Motor neuron (in vitro differentiated cells): Measurements from ENCODE around the gene TANGO2. TPM values are rescaled to one million over a fixed set of nuclear protein-coding genes. Genes with fewer than 3 reads are reported as not detected.

Experiments used
- ATAC-seq, 8 experiments: fragments of 200-7000 bp; cut with Tn5 transposase; replicated peaks in 6 of 8; 2 replicates each; pipeline ENCODE4 v1.8.0; 2021; ENCODE audit warnings: mild to moderate bottlenecking in 8 of 8, moderate library complexity in 8 of 8
- H3K27ac ChIP-seq, 2 donors: fragments of 250-450 bp; sonication (Bioruptor Pico); 2 replicates each; pipeline ENCODE4 v1.9.0; 2021; ENCODE audit warnings: antibody characterized with exemption in 2 of 2, mild to moderate bottlenecking in 2 of 2, moderate library complexity in 1 of 2
- H3K4me1 ChIP-seq, 2 donors: fragments of 250-450 bp; sonication (Bioruptor Pico); replicated peaks in 1 of 2; 2 replicates each; pipeline ENCODE4 v1.6.1; 2021; ENCODE audit warnings: antibody characterized with exemption in 2 of 2, mild to moderate bottlenecking in 2 of 2, moderate library complexity in 1 of 2
- H3K4me3 ChIP-seq, 5 donors: fragments of 250-450 bp; sonication (Bioruptor Pico); 2 replicates each; pipeline ENCODE4 v1.9.0; 2021; ENCODE audit warnings: antibody characterized with exemption in 5 of 5, mild to moderate bottlenecking in 5 of 5, moderate library complexity in 4 of 5
- WGBS, 10 experiments: fragments of 450-650 bp; shearing (Covaris generic); methylation state at CpG; one replicate each; pipeline ENCODE4 v1.0.0; 2022; 5-methylcytosine and 5-hydroxymethylcytosine counted together
- in situ Hi-C, 9 experiments: fragments of 400-800 bp; cut with MboI; loops; one replicate each; pipeline ENCODE4 v1.15.0; 2021; ENCODE audit warnings: low sequenced_read_pairs in 9 of 9, low pct_unique_long_range_greater_than_20kb in 2 of 9; ENCODE audit not compliant: unreplicated experiment in 9 of 9
- total RNA-seq, 8 experiments: library from RNA; unstranded; fragments of 300-600 nt; gene quantifications; 2 replicates each; pipeline versions ENCODE4 v1.2.3 to v1.2.4, GENCODE V29; 2022

Gene TANGO2
- total RNA-seq, 8 experiments from 2014 or later: 5.4 to 36.3 (median 14.5) TPM

- H3K27ac ChIP-seq: no peak overlapping the region
- ATAC-seq: peak; percentile 4 to 62 (median 51)
- H3K4me1 ChIP-seq: peaks cover 22 to 27% of the 10 kb centered on the region in 2 donors
- in situ Hi-C loops: loop anchor here in 1 of 9 experiments (10.0 kb wide), 1 partner anchor 59 kb away; no protein-coding TSS in a partner anchor
- 0% methylated on average over 1 to 3 of the region's 11 CpGs; no CpG with 5 or more reads in 7 of the 10 experiments for WGBS, 10 experiments
- H3K4me3 ChIP-seq: no peak overlapping the region
Measured at GRCh38 chr22:20013382-20013871, 7.5 kb upstream of the TANGO2 start.

DNA sequence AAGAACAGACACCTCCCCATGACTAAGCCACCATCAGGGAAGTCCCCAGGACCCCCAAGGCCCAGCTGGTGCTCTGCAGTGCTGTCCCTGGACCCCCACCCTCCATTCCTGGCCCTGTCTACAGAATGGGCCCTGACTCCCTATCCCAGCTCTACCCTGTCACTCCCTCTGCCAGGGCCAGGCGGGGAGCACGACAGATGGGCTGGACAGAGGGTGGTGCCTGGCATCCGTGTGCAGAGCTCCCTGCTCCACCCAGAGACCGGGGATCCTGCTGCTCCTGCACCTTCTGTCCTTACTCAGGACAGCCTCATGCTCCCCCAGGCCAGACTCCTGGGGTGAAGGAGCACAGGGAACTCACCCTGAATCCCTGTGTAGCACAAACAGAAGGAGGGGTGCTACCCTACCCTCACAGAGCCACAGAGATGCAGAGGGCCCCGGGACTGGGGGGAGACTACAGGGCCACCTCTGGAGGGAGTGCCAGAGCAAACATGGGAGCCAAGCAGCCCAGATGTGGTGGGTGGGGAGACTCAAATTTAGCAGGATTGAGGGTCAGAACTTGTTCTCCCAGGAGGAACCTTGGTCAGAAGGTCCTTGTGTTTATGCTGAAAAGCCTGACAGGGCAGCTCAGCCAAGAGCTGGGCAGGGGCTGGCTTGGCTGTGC is 6.3 kb upstream of the TANGO2 start:
- H3K27ac ChIP-seq: no peak overlapping the region
- in situ Hi-C loops: loop anchor here in 1 of 9 experiments (10.0 kb wide), 1 partner anchor 60 kb away; no protein-coding TSS in a partner anchor
- ATAC-seq: no peak
- H3K4me1 ChIP-seq: peaks cover 22 to 27% of the 10 kb centered on the region in 2 donors
- no peak overlapping the region for H3K4me3 ChIP-seq
- 100% methylated on average over 1 of the region's 5 CpGs; no CpG with 5 or more reads in 9 of the 10 experiments for WGBS, 10 experiments

GRCh38 chr22:20015187-20015625 is 5.7 kb upstream of the TANGO2 start:
- in situ Hi-C loops: loop anchor here in 1 of 9 experiments (10.0 kb wide), 1 partner anchor 60 kb away; no protein-coding TSS in a partner anchor
- peak overlapping the region in 4 of 5 donors; percentile 54 to 78 (median 70) for H3K4me3 ChIP-seq
- WGBS, 10 experiments: 80 to 100% (median 90%) methylated on average over 1 to 2 of the region's 10 CpGs; no CpG with 5 or more reads in 6 of the 10 experiments
- H3K27ac ChIP-seq: no peak overlapping the region
- no peak for ATAC-seq
- peaks cover 23 to 27% of the 10 kb centered on the region in 2 donors for H3K4me1 ChIP-seq

- Histone ChIP-seq H3K27ac (no peak overlapping the region), H3K4me3 (peak overlapping the region; percentile 54 to 78 (median 64)), H3K4me1 (peaks cover 20 to 23% of the 10 kb centered on the region in 2 donors)
- in situ Hi-C loops: loop anchor here in 1 of 9 experiments (10.0 kb wide), 1 partner anchor 61 kb away; no protein-coding TSS in a partner anchor
- ATAC-seq: peak; percentile 2 to 15 (median 6)
- WGBS, 10 experiments: 0 to 4% (median 2%) methylated on average over 2 to 20 of the region's 101 CpGs; no CpG with 5 or more reads in 7 of the 10 experiments
Measured at GRCh38 chr22:20015971-20016733, 4.8 kb upstream of the TANGO2 start.

GRCh38 chr22:20016734-20017621 is 3.9 kb upstream of the TANGO2 start, which contains the start of gene ARVCF:
Gene ARVCF (minus strand): TSS chr22:20016823. CDS start chr22:19990794, 26,029 bp downstream.
- H3K27ac ChIP-seq: no peak within 1 kb of the TSS
- in situ Hi-C loops: loop anchor here in 1 of 9 experiments (10.0 kb wide), 1 partner anchor 62 kb away; no protein-coding TSS in a partner anchor
- peak; percentile 54 to 73 (median 63) for ATAC-seq
- peaks cover 19 to 26% of the 10 kb centered on the region in 2 donors for H3K4me1 ChIP-seq
- 0 to 5% (median 1%) methylated on average over 6 to 24 of the region's 79 CpGs; no CpG with 5 or more reads in 5 of the 10 experiments for WGBS, 10 experiments
- H3K4me3 ChIP-seq: peak within 1 kb of the TSS; percentile 54 to 78 (median 64)

- in situ Hi-C loops: loop anchor here in 1 of 9 experiments (10.0 kb wide), 1 partner anchor 63 kb away; no protein-coding TSS in a partner anchor
- no peak overlapping the region for H3K27ac ChIP-seq
- no peak for ATAC-seq
- peak overlapping the region; percentile 54 to 78 (median 64) for H3K4me3 ChIP-seq
- WGBS, 10 experiments: 29 to 100% (median 63%) methylated on average over 1 to 5 of the region's 9 CpGs; no CpG with 5 or more reads in 6 of the 10 experiments
- H3K4me1 ChIP-seq: peaks cover 21 to 32% of the 10 kb centered on the region in 2 donors
Measured at GRCh38 chr22:20017622-20017958, 3.3 kb upstream of the TANGO2 start.

GRCh38 chr22:20018001-20018400 is 2.9 kb upstream of the TANGO2 start:
- H3K4me3 ChIP-seq: no peak overlapping the region
- in situ Hi-C loops: loop anchor here in 1 of 9 experiments (10.0 kb wide), 1 partner anchor 63 kb away; no protein-coding TSS in a partner anchor
- peaks cover 19 to 30% of the 10 kb centered on the region in 2 donors for H3K4me1 ChIP-seq
- 20 to 83% (median 40%) methylated on average over 1 to 2 of the region's 5 CpGs; no CpG with 5 or more reads in 5 of the 10 experiments for WGBS, 10 experiments
- H3K27ac ChIP-seq: no peak overlapping the region
- no peak for ATAC-seq

DNA sequence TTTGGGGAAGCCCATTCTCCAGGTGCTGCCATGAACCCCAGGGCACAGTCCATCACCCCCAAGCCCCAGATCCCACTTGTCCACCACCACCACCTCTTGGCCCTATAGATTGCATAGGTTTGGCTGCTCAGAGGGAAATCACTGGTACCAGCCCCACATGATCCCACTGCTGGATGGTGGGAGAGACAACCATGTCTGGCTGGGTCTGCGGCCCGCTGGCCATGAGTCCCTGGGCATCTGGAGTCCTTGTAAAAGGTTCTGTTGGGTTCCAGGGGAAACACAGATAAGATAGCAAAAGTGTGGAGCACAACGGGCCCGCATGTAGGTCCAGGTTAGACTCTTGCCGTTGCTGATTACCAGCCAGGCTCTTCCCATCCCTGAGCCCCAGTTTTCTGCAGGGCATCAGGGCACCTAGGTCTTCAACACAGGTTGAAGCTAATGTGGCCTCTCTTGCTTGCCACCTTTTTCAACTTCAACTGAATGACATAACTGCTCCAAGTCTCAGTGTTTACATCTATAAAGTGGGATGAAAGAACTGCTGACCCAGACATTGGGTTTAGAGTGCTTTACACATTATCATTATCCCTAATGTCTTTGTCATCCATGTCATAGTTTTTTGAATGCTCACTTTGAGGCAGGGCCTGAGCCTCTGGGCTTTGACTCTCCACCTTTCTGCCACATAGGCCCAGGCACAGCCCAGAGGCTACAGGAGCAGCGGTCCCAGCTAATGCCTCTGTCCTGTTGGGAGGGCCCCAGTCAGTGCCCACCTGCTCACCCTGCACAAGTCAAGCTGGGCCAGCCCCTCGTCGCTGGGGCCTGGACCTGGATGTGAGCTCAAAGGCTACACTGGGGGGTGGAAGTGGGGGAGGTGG is 1.0 kb upstream of the TANGO2 start:
- Histone ChIP-seq H3K4me3 (peak overlapping the region in 3 of 5 donors; percentile 65 to 87 (median 72)), H3K4me1 (peaks cover 24 to 28% of the 10 kb centered on the region in 2 donors), H3K27ac (peak overlapping the region in 1 of 2 donors; percentile 62)
- no peak for ATAC-seq
- 80 to 98% (median 86%) methylated on average over 1 to 5 of the region's 8 CpGs; no CpG with 5 or more reads in 6 of the 10 experiments for WGBS, 10 experiments
- in situ Hi-C loops: loop anchor here in 1 of 9 experiments (10.0 kb wide), 1 partner anchor 65 kb away; no protein-coding TSS in a partner anchor

DNA sequence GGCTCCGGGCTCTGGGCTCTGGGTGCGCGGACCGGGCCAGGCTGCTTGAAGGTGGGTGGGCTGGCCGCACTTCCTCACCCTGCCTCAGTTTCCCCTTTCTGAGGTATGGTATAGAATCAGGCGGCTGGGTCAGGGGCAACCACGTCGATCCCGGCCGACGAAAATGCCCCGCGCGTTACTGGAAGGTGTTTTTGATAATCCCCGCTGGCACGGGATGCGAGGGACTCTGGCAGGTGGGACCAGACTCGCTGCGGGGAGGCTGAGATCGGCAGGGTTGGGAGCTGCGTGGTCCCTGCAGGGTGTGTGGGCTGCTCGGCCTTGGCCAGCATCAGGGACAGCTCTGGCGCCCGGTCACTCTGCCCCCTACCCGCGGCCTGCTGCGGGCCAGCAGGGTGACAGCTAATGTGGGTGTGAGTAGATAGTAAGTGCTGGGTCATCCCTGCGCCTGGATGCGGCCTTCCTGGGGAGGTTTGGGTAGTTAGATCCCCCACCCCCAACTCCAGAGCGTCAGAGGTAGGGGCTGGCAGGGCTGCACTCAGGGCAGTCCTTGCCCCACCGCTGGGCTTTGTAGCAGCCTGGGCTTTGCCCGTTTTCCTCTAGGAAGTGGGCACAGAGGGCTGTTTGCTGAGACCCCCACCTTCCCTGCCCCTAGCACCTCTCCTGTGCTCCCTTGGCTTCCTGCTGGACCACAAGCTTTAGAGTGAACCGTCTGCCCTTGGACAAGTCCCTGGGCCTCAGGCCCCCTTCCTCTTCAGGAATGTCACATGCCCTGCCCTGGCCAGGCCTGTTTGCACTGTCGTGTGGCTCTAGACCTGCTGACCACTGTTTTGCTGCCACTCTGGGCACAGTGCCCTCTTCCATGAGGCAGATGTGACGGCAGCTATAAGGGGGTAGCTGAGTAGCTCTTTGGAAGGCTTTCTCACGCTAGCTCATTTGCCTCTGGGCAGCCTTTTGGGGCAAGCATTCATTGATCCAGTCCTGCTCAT is 579 bp downstream of the TANGO2 start:
- WGBS, 10 experiments: 4 to 50% (median 18%) methylated on average over 1 to 6 of the region's 36 CpGs; no CpG with 5 or more reads in 6 of the 10 experiments
- peak; percentile 15 to 38 (median 24) for ATAC-seq
- in situ Hi-C loops: no loop called here

More for the DNA sequence above, 579 bp downstream of the TANGO2 start:
- Histone ChIP-seq H3K27ac (peak overlapping the region; percentile 9 to 55), H3K4me1 (peaks cover 20 to 21% of the 10 kb centered on the region in 2 donors), H3K4me3 (peak overlapping the region; percentile 62 to 89 (median 72))
